C4-2B (cell line): ENCODE measurements around the gene SUSD5.

Experiments used
- CTCF ChIP-seq: fragments of 450-650 bp; conservative IDR thresholded peaks from 2 replicates; pipeline ENCODE4 v1.5.1; 2017; ENCODE audit warnings: mild to moderate bottlenecking
- ZFX ChIP-seq: fragments of 450-650 bp; IDR thresholded peaks from 2 replicates; pipeline ENCODE4 v1.6.1; 2017

GRCh38 chr3:33103480-33103879, 115.1 kb downstream of the SUSD5 start:
- TF ChIP-seq CTCF (no peak), ZFX (no peak)
